OCI-LY1 (cell line): ENCODE results near the gene TNC.

Experiments used
- H2AFZ ChIP-seq: fragments of 200-600 bp; sonication (generic), shearing (Covaris generic); 2 replicates; pipeline ENCODE4 v1.6.0; 2014; ENCODE audit warnings: antibody characterized with exemption, mild to moderate bottlenecking, low read length
- H3F3A ChIP-seq: fragments of 200-600 bp; sonication (generic), shearing (Covaris generic); 2 replicates; pipeline ENCODE4 v1.6.0; 2014; ENCODE audit warnings: mild to moderate bottlenecking, antibody characterized with exemption, low read length, moderate library complexity; ENCODE audit not compliant: insufficient read depth
- H3K27ac ChIP-seq: fragments of 200-600 bp; sonication (generic); 2 replicates; pipeline ENCODE4 v1.5.1; 2014; ENCODE audit warnings: low read length, mixed run types, mild to moderate bottlenecking, low read depth; ENCODE audit not compliant: poor library complexity, severe bottlenecking
- H3K27me3 ChIP-seq: fragments of 200-600 bp; sonication (generic); 2 replicates; pipeline ENCODE4 v1.6.0; 2014; ENCODE audit warnings: antibody characterized with exemption, mild to moderate bottlenecking, low read length, moderate library complexity; ENCODE audit not compliant: insufficient read depth
- H3K36me3 ChIP-seq: fragments of 200-600 bp; sonication (generic); 2 replicates; pipeline ENCODE4 v1.6.1; 2014; ENCODE audit warnings: mild to moderate bottlenecking, antibody characterized with exemption, low read length, moderate library complexity, mixed read lengths; ENCODE audit not compliant: insufficient read depth
- H3K4me1 ChIP-seq: fragments of 200-600 bp; sonication (generic); 2 replicates; pipeline ENCODE4 v1.5.1; 2014; ENCODE audit warnings: mild to moderate bottlenecking, low read length, moderate library complexity; ENCODE audit not compliant: insufficient read depth, severe bottlenecking
- H3K4me2 ChIP-seq: fragments of 200-600 bp; sonication (generic), shearing (Covaris generic); 2 replicates; pipeline ENCODE4 v1.6.1; 2014; ENCODE audit warnings: low read length
- H3K4me3 ChIP-seq: fragments of 200-600 bp; sonication (generic); 2 replicates; pipeline ENCODE4 v1.5.1; 2014; ENCODE audit warnings: low read length, low read depth, mild to moderate bottlenecking, mixed read lengths; ENCODE audit not compliant: poor library complexity, severe bottlenecking
- H3K79me2 ChIP-seq: fragments of 200-600 bp; shearing (Covaris generic); 2 replicates; pipeline ENCODE4 v1.6.1; 2016; ENCODE audit warnings: mixed run types, low read length, mixed read lengths; ENCODE audit not compliant: insufficient read depth
- H3K9ac ChIP-seq: fragments of 200-600 bp; sonication (generic), shearing (Covaris generic); 2 replicates; pipeline ENCODE4 v1.6.1; 2014; ENCODE audit warnings: mild to moderate bottlenecking, low read length, mixed read lengths
- H3K9me2 ChIP-seq: fragments of 200-600 bp; sonication (generic), shearing (Covaris generic); 2 replicates; pipeline ENCODE4 v1.6.1; 2014; ENCODE audit warnings: low read depth, mild to moderate bottlenecking, low read length, mixed read lengths
- H3K9me3 ChIP-seq: fragments of 200-600 bp; shearing (Covaris generic); 2 replicates; pipeline ENCODE4 v1.6.1; 2014; ENCODE audit warnings: low read length, mixed read lengths
- H4K20me1 ChIP-seq: fragments of 200-600 bp; sonication (generic), shearing (Covaris generic); 2 replicates; pipeline ENCODE4 v1.6.0; 2016; ENCODE audit warnings: mild to moderate bottlenecking, low read length; ENCODE audit not compliant: insufficient read depth
- CTCF ChIP-seq: fragments of 200-600 bp; sonication (generic), shearing (Covaris generic); IDR thresholded peaks from 2 replicates; pipeline ENCODE4 v1.5.1; 2017; ENCODE audit warnings: mild to moderate bottlenecking, antibody characterized with exemption, low read length, moderate library complexity, mixed read lengths
- EZH2 ChIP-seq: fragments of 200-600 bp; sonication (generic), shearing (Covaris generic); IDR thresholded peaks from 2 replicates; pipeline ENCODE4 v1.8.0; 2017; ENCODE audit warnings: borderline replicate concordance, mixed run types, mild to moderate bottlenecking, antibody characterized with exemption, low read length, moderate library complexity, mixed read lengths

The TNC gene

GRCh38 chr9:115085773-115086377 lies 32.1 kb downstream of the TNC start:
- Histone ChIP-seq H3K79me2 (no peaks in the 10 kb centered on the region), H3K4me1 (no peaks in the 10 kb centered on the region), H2AFZ (no peak overlapping the region), H3K9me3 (no peaks in the 10 kb centered on the region), H3K9me2 (no peaks in the 10 kb centered on the region), H3K27ac (no peak overlapping the region), H3F3A (no peaks in the 10 kb centered on the region), H3K4me3 (no peak overlapping the region), H4K20me1 (no peaks in the 10 kb centered on the region), H3K4me2 (no peak overlapping the region), H3K9ac (no peak overlapping the region), H3K27me3 (no peaks in the 10 kb centered on the region), H3K36me3 (no peaks in the 10 kb centered on the region)
- TF ChIP-seq EZH2 (no peak), CTCF (no peak)

- H3K36me3 ChIP-seq = no peaks in the 10 kb centered on the region
These were observed 33.2 kb downstream of the TNC start for GRCh38 chr9:115084709-115085108.

GRCh38 chr9:115084157-115084556 lies 33.8 kb downstream of the TNC start:
- Histone ChIP-seq H3K4me2 (no peak overlapping the region), H3K9ac (no peak overlapping the region), H3K79me2 (no peaks in the 10 kb centered on the region), H3K4me3 (no peak overlapping the region), H3K4me1 (no peaks in the 10 kb centered on the region), H3K27me3 (no peaks in the 10 kb centered on the region), H3K9me3 (no peaks in the 10 kb centered on the region), H3K36me3 (no peaks in the 10 kb centered on the region), H3K9me2 (no peaks in the 10 kb centered on the region), H2AFZ (no peak overlapping the region), H4K20me1 (no peaks in the 10 kb centered on the region), H3K27ac (no peak overlapping the region), H3F3A (no peaks in the 10 kb centered on the region)
- TF ChIP-seq EZH2 (no peak), CTCF (no peak)

More at GRCh38 chr9:115084709-115085108, 33.2 kb downstream of the TNC start:
- no peak for TF ChIP-seq CTCF
- no peak for TF ChIP-seq EZH2
- no peak overlapping the region for H3K4me2 ChIP-seq
- H4K20me1 ChIP-seq = no peaks in the 10 kb centered on the region
- no peaks in the 10 kb centered on the region for H3K9me2 ChIP-seq
- no peaks in the 10 kb centered on the region for H3K4me1 ChIP-seq
- H3K79me2 ChIP-seq = no peaks in the 10 kb centered on the region
- no peak overlapping the region for H3K27ac ChIP-seq
- H3F3A ChIP-seq = no peaks in the 10 kb centered on the region
- no peak overlapping the region for H3K9ac ChIP-seq
- H3K27me3 ChIP-seq = no peaks in the 10 kb centered on the region
- no peak overlapping the region for H2AFZ ChIP-seq
- H3K4me3 ChIP-seq = no peak overlapping the region
- no peaks in the 10 kb centered on the region for H3K9me3 ChIP-seq
